GM23338 (cell line): ENCODE measurements around the gene GOLGA2. TPM values are rescaled to one million over a fixed set of nuclear protein-coding genes. Genes with fewer than 3 reads are reported as not detected.

ENCODE experiments used
- ATAC-seq: fragments of 200-7000 bp; cut with Tn5 transposase; 3 replicates; pipeline ENCODE4 v1.9.1; 2020
- DNase-seq: peaks from one replicate; pipeline ENCODE4 v3.0.0-alpha.2; 2015; ENCODE audit warnings: low spot score
- H2AFZ ChIP-seq: fragments of 200-600 bp; sonication (generic); 2 replicates; pipeline ENCODE4 v1.8.0; 2016; ENCODE audit warnings: antibody characterized with exemption, mild to moderate bottlenecking, moderate library complexity
- H3F3A ChIP-seq: fragments of 200-600 bp; sonication (generic); replicated peaks from 2 replicates; pipeline ENCODE4 v1.8.0; 2017; ENCODE audit warnings: antibody characterized with exemption, mixed run types, low read depth
- H3K27ac ChIP-seq: fragments of 200-600 bp; sonication (generic); 2 replicates; pipeline ENCODE4 v1.6.1; 2016; ENCODE audit warnings: low read depth
- H3K27me3 ChIP-seq: fragments of 200-600 bp; sonication (generic); 2 replicates; pipeline ENCODE4 v1.8.0; 2016; ENCODE audit warnings: mild to moderate bottlenecking, mixed run types, moderate library complexity; ENCODE audit not compliant: insufficient read depth
- H3K36me3 ChIP-seq: fragments of 200-600 bp; sonication (generic); 2 replicates; pipeline ENCODE4 v1.8.0; 2016; ENCODE audit warnings: mild to moderate bottlenecking; ENCODE audit not compliant: insufficient read depth
- H3K4me1 ChIP-seq: fragments of 200-600 bp; sonication (generic); 2 replicates; pipeline ENCODE4 v1.8.0; 2016; ENCODE audit warnings: mild to moderate bottlenecking, moderate library complexity; ENCODE audit not compliant: insufficient read depth
- H3K4me2 ChIP-seq: fragments of 200-600 bp; sonication (generic); 2 replicates; pipeline ENCODE4 v1.7.1; 2017; ENCODE audit warnings: mixed run types
- H3K4me3 ChIP-seq: fragments of 200-600 bp; sonication (generic); 2 replicates; pipeline ENCODE4 v1.6.1; 2016; ENCODE audit warnings: mixed run types
- H3K79me2 ChIP-seq: fragments of 200-600 bp; sonication (generic); replicated peaks from 2 replicates; pipeline ENCODE4 v1.8.0; 2017; ENCODE audit warnings: mild to moderate bottlenecking; ENCODE audit not compliant: insufficient read depth
- H3K9me2 ChIP-seq: fragments of 200-600 bp; sonication (generic); 2 replicates; pipeline ENCODE4 v1.8.0; 2017; ENCODE audit not compliant: insufficient read depth
- H4K20me1 ChIP-seq: fragments of 200-600 bp; sonication (generic); replicated peaks from 2 replicates; pipeline ENCODE4 v1.8.0; 2017; ENCODE audit warnings: mild to moderate bottlenecking; ENCODE audit not compliant: insufficient read depth
- H3K27ac Mint-ChIP-seq: 2 replicates; pipeline ENCODE4 v1.8.0; 2020; ENCODE audit warnings: inconsistent platforms, mild to moderate bottlenecking, moderate library complexity, mixed read lengths
- H3K27me3 Mint-ChIP-seq: 3 replicates; pipeline ENCODE4 v1.8.0; 2022; ENCODE audit warnings: low read depth, mild to moderate bottlenecking, moderate library complexity, mixed read lengths, inconsistent platforms; ENCODE audit not compliant: insufficient read depth, poor library complexity
- H3K36me3 Mint-ChIP-seq: 3 replicates; pipeline ENCODE4 v1.8.0; 2021; ENCODE audit warnings: low read depth, mild to moderate bottlenecking, inconsistent platforms, moderate library complexity, mixed read lengths
- H3K4me1 Mint-ChIP-seq: 3 replicates; pipeline ENCODE4 v1.8.0; 2020; ENCODE audit warnings: mild to moderate bottlenecking, inconsistent platforms, mixed read lengths
- H3K4me3 Mint-ChIP-seq: 3 replicates; pipeline ENCODE4 v1.8.0; 2021; ENCODE audit warnings: moderate library complexity, mild to moderate bottlenecking, inconsistent platforms, mixed read lengths
- H3K9me3 Mint-ChIP-seq: 3 replicates; pipeline ENCODE4 v1.8.0; 2020; ENCODE audit warnings: moderate library complexity, mild to moderate bottlenecking, inconsistent platforms, mixed read lengths
- CREB1 ChIP-seq: fragments of 250-450 bp; sonication (Bioruptor Pico); IDR thresholded peaks from 2 replicates; pipeline ENCODE4 v1.5.0; 2020; ENCODE audit warnings: low read depth, mild to moderate bottlenecking, moderate library complexity
- EZH2 ChIP-seq: fragments of 200-600 bp; sonication (generic); IDR thresholded peaks from one replicate; pipeline ENCODE4 v1.8.0; 2017; ENCODE audit warnings: antibody characterized with exemption, mild to moderate bottlenecking, low read depth; ENCODE audit not compliant: unreplicated experiment
- EZH2phosphoT487 ChIP-seq: fragments of 200-600 bp; sonication (generic); IDR thresholded peaks from one replicate; pipeline ENCODE4 v1.8.1; 2018; ENCODE audit warnings: antibody characterized with exemption; ENCODE audit not compliant: unreplicated experiment
- JUNB ChIP-seq: IDR thresholded peaks from one replicate; pipeline ENCODE4 v1.6.1; 2016; ENCODE audit warnings: antibody characterized with exemption; ENCODE audit not compliant: unreplicated experiment
- NANOG ChIP-seq: IDR thresholded peaks from 2 replicates; pipeline ENCODE4 v1.6.1; 2016; ENCODE audit warnings: antibody characterized with exemption, borderline replicate concordance
- POLR2AphosphoS5 ChIP-seq: IDR thresholded peaks from 2 replicates; pipeline ENCODE4 v1.6.1; 2016; ENCODE audit warnings: antibody characterized with exemption, low read depth
- STAT1 ChIP-seq: IDR thresholded peaks from one replicate; pipeline ENCODE4 v1.6.1; 2016; ENCODE audit warnings: antibody characterized with exemption; ENCODE audit not compliant: unreplicated experiment
- ZNF331 ChIP-seq: fragments of 250-450 bp; sonication (Bioruptor Pico); IDR thresholded peaks from 2 replicates; pipeline ENCODE4 v1.5.0; 2020; ENCODE audit warnings: low read depth, mild to moderate bottlenecking, moderate library complexity
- polyA plus RNA-seq: library from polyadenylated mRNA; unstranded; fragments of >200 nt; fragmentation: Nextera tagmentation; extraction: Ambion mirVana; gene quantifications from 2 replicates; pipeline ENCODE4 v1.2.1, GENCODE V29; 2016
- total RNA-seq: library from RNA; depleted of rRNA; stranded (reverse); fragments of >200 nt; shearing (Covaris generic); gene quantifications from 2 replicates; pipeline ENCODE4 v1.2.3, GENCODE V29; 2014

Gene GOLGA2
- total and polyA plus RNA-seq, 2 experiments from 2014 or later, result 32.6 to 48.4 TPM

DNA sequence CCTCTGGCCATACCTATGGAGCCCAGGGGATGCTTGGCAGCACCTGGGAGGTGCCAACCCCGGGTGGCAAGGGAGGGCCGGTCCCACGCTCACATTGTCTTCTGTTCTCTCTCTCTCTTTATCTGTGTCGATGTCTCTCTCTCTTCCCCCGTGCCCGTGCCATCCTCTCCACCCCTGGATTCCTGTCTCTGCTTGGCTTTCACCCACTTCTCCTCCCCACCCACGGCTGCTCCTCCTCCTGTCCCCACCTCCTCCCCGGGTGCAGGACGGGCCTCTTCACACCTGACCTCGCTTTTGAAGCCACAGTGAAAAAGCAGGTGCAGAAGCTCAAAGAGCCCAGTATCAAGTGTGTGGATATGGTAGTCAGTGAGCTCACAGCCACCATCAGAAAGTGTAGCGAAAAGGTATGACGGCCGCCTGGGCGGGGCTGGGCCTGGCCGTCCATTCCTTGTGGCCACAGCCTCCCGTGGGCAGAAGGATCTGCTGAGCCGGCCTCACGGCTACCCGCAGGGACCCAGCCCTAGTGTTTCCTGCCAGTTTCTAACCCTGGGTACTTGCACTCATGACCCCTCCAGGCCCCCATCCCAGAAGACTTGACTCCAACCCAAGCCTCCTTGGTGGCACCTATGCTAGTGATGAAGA lies 49.9 kb downstream of the GOLGA2 start (continued):
- TF ChIP-seq CREB1, result no peak
- no peak for TF ChIP-seq NANOG
- TF ChIP-seq ZNF331, result no peak
- TF ChIP-seq JUNB, result no peak

DNA sequence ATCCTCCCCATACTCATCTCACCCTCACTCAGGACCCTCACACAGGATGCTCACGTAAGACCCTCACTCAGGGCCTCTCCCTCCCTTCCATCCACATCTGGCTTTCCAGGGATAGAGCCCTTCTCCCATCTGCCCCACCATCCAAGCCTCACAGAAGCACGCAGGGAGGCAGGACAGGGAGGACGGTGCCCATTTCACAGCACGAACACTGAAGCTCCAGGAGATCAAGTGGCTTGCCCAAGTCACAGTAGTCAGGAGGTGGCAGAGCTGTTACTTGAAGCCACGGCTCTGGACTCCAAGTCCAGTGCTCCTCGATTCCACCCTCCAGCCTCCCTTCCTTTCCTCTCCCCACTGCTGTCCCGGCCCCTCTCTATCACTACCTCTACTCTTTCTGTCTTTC lies 50.9 kb downstream of the GOLGA2 start:
- no peak overlapping the region for H3K4me3 Mint-ChIP-seq
- H3K4me1 ChIP-seq, result no peaks in the 10 kb centered on the region
- no peak overlapping the region for H3K4me3 ChIP-seq
- H3K9me3 Mint-ChIP-seq, result no peaks in the 10 kb centered on the region
- H3K4me1 Mint-ChIP-seq, result no peaks in the 10 kb centered on the region; the same call in 2 of the 3 replicates
- 0 out of 2 replicates have a peak, but pooled peaks cover 6% of the 10 kb centered on the region for H3K36me3 ChIP-seq
- no peak overlapping the region for H3K27ac ChIP-seq
- H4K20me1 ChIP-seq, result no peaks in the 10 kb centered on the region; the same call in 1 of the 2 replicates
- no peak overlapping the region for H2AFZ ChIP-seq
- H3F3A ChIP-seq, result peaks cover 3% of the 10 kb centered on the region; the same call in 1 of the 2 replicates
- peaks cover 7% of the 10 kb centered on the region for H3K27me3 Mint-ChIP-seq
- no peaks in the 10 kb centered on the region for H3K79me2 ChIP-seq
- ATAC-seq (no peak), DNase-seq (no peak)
- no peak overlapping the region for H3K27ac Mint-ChIP-seq
- H3K4me2 ChIP-seq, result no peak overlapping the region
- TF ChIP-seq JUNB (no peak), EZH2phosphoT487 (no peak), EZH2 (no peak)
- H3K36me3 Mint-ChIP-seq, result peaks cover 21% of the 10 kb centered on the region
- no peaks in the 10 kb centered on the region for H3K27me3 ChIP-seq
- H3K9me2 ChIP-seq, result no peaks in the 10 kb centered on the region

DNA sequence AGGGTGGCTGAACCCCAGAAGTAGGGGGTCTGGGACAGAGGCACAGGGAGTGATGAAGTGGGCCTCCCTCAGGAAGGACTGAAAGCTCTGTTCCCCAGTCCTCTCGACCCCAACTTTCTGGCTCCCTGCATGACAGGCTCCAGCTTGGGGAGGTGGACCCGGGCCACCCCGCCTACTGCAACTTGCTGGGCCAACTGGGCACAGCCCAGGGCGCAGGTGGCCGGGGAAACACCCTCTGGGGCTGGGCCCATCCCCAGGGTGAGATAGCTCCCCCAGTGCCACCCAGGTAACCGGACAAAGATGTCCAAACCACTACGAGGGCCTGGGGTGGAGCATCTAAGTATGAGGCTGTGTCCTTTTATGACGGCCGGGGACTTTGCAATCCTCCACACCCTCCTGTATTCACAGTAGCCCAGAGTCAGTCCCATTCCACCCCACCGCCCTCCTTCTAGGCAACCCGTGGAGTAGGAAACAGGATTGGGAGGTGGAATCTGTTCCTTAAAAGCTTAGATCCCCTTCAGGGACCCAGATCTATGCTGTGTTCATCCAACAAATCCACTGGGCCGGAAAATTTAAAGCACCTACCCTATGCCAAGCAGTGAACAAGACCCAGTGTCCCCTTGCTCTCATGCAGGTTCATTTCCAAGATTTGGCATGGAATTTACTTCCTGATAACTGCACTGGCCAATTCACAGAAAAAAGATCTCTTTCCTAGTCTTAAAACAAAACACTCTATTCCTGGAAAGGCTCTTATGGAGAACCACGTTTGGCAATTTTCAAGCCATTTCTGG lies 52.7 kb downstream of the GOLGA2 start:
- Histone ChIP-seq H3K4me2 (no peak overlapping the region), H2AFZ (no peak overlapping the region), H4K20me1 (no peaks in the 10 kb centered on the region; the same call in 1 of the 2 replicates), H3K4me3 (no peak overlapping the region), H3K27ac (no peak overlapping the region), H3F3A (peaks cover 3% of the 10 kb centered on the region), H3K4me1 (no peaks in the 10 kb centered on the region; the same call in 1 of the 2 replicates), H3K36me3 (0 out of 2 replicates have a peak, but pooled peaks cover 6% of the 10 kb centered on the region), H3K27me3 (no peaks in the 10 kb centered on the region), H3K79me2 (no peaks in the 10 kb centered on the region), H3K9me2 (no peaks in the 10 kb centered on the region)
- TF ChIP-seq STAT1 (no peak), CREB1 (no peak), NANOG (no peak), POLR2AphosphoS5 (no peak), EZH2 (no peak)
- Mint-ChIP-seq H3K4me3 (no peak overlapping the region), H3K27ac (no peak overlapping the region), H3K36me3 (peaks cover 27% of the 10 kb centered on the region), H3K9me3 (no peaks in the 10 kb centered on the region), H3K4me1 (peaks cover 9% of the 10 kb centered on the region), H3K27me3 (peaks cover 14% of the 10 kb centered on the region)
- DNase-seq (no peak), ATAC-seq (no peak)
